Inferior parietal cortex (tissue), 1 donor: ENCODE measurements around the gene ZSCAN12.

Experiments used
- DNase-seq: peaks from one replicate; pipeline ENCODE4 v3.0.0-alpha.2; 2016; ENCODE audit errors: extremely low spot score

The ZSCAN12 gene

DNA sequence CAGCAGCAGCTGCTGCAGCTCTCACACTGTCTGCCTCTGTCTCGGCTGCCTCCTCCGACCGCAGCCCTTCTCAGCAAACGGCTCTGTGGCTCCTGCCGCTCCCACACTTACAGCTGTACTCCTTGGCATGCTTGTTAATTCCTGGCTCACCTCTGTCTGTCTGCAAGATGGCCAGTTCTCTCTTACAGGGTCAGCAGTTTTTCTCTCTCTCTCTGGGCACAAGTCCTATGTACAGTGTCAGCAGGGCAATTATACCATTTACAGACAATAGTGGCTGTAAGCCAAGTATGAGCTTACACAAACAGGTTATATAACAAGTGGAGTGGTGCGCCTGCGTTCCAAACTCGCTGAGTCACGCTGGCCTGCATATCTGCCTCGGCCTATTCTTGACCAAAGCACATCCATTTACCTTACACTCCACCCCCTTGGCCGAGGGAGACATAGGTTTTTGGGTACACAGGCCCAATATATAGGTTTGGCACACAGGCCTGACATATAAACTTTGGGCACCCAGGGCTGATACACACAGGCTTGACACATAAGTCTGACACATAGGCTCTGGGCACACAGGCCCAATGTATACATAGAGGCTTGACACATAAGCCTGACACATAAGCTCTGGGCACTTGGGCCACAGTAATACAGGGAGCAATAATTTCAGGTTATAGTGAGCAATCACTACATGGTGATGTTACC, 45.4 kb downstream of the ZSCAN12 start:
- DNase-seq: peak; percentile 69

GRCh38 chr6:28353356-28353755, 46.2 kb downstream of the ZSCAN12 start:
- DNase-seq: peak; percentile 20

DNA sequence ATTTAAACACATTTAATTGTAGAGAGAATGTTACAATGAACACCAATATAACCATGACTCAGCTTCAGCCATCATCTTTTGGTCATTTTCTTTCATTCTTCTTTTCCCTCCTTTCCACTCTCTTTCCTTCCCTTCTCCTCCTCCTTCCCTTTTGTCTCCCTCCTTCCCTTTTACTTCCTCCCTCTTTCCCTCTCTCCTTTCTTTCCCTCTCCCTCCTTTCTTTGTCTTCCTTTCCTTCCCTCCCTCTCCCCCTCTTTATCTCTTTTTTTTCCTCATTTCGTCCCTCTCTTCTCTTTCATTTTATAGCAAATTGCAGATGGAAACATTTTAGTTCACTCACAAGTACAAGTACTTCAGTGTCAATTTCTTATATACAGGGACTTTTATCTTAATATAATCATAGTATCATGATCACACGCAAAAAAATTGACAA, 48.0 kb downstream of the ZSCAN12 start:
- DNase-seq: no peak

- no peak for DNase-seq
Measured at GRCh38 chr6:28351087-28351486, 48.5 kb downstream of the ZSCAN12 start.

- peak; percentile 90 for DNase-seq
Measured at GRCh38 chr6:28349892-28350737, 49.4 kb downstream of the ZSCAN12 start, which contains the start of gene ZKSCAN3. TSS of gene ZKSCAN3 (plus strand) at chr6:28349947. CDS start at chr6:28359587, 9,640 bp downstream.

GRCh38 chr6:28349344-28349891, 50.1 kb downstream of the ZSCAN12 start:
- DNase-seq: no peak

DNA sequence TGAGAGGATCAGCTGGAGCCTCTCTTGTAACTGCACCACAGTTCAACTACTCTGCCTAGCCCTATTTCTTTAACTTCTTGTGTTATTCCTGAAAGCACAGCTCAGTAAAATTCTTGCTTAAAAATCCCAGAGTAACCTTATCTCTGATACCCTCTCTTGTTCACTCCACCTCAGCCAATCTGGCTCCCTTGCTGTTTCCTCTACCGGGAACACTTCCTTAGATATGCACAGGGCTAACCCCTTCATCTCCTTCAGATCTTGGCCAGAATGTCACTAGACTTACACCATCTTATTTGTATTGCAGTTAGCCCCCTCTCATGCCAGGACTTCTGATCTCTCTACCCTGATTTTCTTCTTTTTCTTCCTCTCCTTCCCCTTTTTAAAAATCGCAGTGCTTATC, 52.4 kb downstream of the ZSCAN12 start:
- no peak for DNase-seq

DNA sequence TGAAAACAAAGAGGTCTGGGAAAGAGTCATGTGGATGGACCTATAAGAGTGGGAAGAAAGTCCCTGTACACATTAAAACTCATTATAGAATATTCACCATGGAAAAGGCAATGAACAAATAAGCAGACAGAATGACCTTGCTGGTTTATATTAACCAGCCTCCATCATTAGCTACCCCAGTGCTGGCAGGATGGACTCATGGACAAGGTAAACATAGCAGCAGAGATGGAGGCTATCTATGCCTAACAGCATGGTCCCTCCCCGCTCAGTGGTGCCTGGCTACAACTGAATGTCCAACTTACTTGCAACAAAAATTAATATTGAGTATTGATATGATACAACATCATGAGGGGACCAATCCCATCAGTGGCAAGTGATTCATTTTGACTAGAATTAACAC, 54.3 kb downstream of the ZSCAN12 start:
- no peak for DNase-seq

GRCh38 chr6:28343898-28344677, 55.5 kb downstream of the ZSCAN12 start:
- no peak for DNase-seq

GRCh38 chr6:28340310-28341095, 59.0 kb downstream of the ZSCAN12 start:
- DNase-seq: no peak

- no peak for DNase-seq
Measured at GRCh38 chr6:28337121-28337520, 62.4 kb downstream of the ZSCAN12 start.

- peak; percentile 71 for DNase-seq
Measured at GRCh38 chr6:28336284-28337120, 63.0 kb downstream of the ZSCAN12 start.

DNA sequence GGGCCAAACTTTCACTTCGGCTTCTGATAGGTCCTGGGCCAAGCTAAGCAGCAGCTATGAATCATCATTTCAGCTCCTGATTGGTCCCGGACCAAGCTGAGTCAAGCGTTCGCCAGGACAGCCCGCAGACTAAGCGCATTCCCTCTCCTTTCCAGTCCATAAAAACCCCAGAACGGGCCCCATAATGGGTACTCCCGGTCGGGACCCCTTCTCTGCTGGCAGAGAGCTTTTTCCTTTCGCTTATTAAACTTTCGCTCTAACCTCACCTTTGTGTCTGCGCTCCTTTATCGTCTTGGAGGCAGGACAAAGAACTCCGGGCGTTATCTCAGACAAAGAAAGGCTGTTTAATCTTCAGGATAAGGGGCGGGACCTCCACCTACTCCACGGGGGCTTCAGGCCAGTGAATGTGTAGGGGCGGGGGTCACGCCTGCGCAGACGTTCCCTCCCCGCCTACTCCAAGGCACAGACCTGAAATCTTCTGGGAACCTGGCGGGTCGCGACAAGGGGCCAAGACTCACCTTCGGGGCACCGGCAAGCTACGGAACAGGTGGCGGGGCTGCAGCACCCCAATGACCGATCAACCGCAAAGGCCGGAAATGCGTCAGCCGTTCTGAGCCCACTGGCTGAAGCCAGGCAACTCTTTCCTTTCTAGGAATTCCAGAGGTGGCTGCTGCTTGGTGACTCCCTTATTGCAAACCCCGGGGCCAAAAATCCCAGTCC, 63.8 kb downstream of the ZSCAN12 start, which contains the start of gene ZSCAN31:
Gene ZSCAN31, minus strand, starts transcription at position 585 of the 720 bp plus-strand sequence. CDS start 6,465 bp downstream, outside the sequence.
- peak; percentile 96 for DNase-seq

GRCh38 chr6:28335040-28335563, 64.4 kb downstream of the ZSCAN12 start:
- no peak for DNase-seq

- DNase-seq: no peak
Measured at GRCh38 chr6:28334286-28335039, 65.1 kb downstream of the ZSCAN12 start.

GRCh38 chr6:28333599-28334018, 65.9 kb downstream of the ZSCAN12 start:
- DNase-seq: no peak

GRCh38 chr6:28333047-28333446, 66.5 kb downstream of the ZSCAN12 start:
- DNase-seq: no peak

DNA sequence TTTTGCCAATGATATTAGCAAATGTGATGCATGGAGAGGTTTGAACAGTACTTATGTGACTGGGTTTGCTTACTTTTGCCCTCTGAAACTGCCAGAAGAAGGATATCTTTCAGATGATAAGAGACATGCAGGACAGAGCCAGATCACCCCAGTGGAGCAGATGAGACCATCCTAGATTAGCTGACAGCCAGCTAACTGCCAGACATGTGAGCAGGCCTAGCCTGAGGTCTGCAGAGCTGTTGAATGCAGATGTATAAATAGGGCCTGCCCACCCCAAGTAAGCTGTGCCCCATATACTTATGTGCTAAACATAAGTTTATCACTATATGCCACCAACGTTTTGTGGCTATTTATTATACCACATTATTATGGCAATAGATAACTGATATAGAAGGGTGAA, 69.5 kb downstream of the ZSCAN12 start:
- DNase-seq: no peak
